ENCODE results near the gene ANKRD18B. TPM values are rescaled to one million over a fixed set of nuclear protein-coding genes. Genes with fewer than 3 reads are reported as not detected.
"Not testable (repeated sequence)": the region's sequence is repeated elsewhere in the genome, so short reads cannot be mapped to it uniquely, and the experiment has no call there.

The ANKRD18B gene
- total RNA-seq, 1 donor from 2014 or later = 0.65 TPM

GRCh38 chr9:33515342-33515995, 8.6 kb upstream of the ANKRD18B start:
- not testable (repeated sequence) for H3K4me1 Mint-ChIP-seq

GRCh38 chr9:33516397-33516796, 7.7 kb upstream of the ANKRD18B start:
- H3K36me3 Mint-ChIP-seq (ENCODE audit: low read depth); H3K4me3 Mint-ChIP-seq; H3K9me3 Mint-ChIP-seq; H3K4me1 Mint-ChIP-seq; H3K27ac Mint-ChIP-seq: not testable (repeated sequence)
- intact Hi-C loops (cut with micrococcal nuclease) = loop anchor here (2.0 kb wide), 1 partner anchor 114 kb away; the partner anchor contains the start of gene AQP7
- DNase-seq = peak; percentile 8
- H3K27me3 Mint-ChIP-seq = peaks cover 28% of the 10 kb centered on the region

More at GRCh38 chr9:33515342-33515995, 8.6 kb upstream of the ANKRD18B start:
- intact Hi-C loops (cut with micrococcal nuclease); H3K4me3 Mint-ChIP-seq; H3K27ac Mint-ChIP-seq; H3K9me3 Mint-ChIP-seq; H3K36me3 Mint-ChIP-seq (ENCODE audit: low read depth): not testable (repeated sequence)
- DNase-seq = peak; percentile 51
- peaks cover 24% of the 10 kb centered on the region for H3K27me3 Mint-ChIP-seq

GRCh38 chr9:33517373-33517772, 6.7 kb upstream of the ANKRD18B start:
- H3K27me3 Mint-ChIP-seq = peaks cover 36% of the 10 kb centered on the region

GRCh38 chr9:33517934-33518577, 6.0 kb upstream of the ANKRD18B start:
- H3K9me3 Mint-ChIP-seq; H3K36me3 Mint-ChIP-seq (ENCODE audit: low read depth); H3K4me1 Mint-ChIP-seq; H3K4me3 Mint-ChIP-seq; DNase-seq; H3K27ac Mint-ChIP-seq: not testable (repeated sequence)
- H3K27me3 Mint-ChIP-seq = peaks cover 39% of the 10 kb centered on the region
- intact Hi-C loops (cut with micrococcal nuclease) = loop anchor here (2.0 kb wide), 1 partner anchor 115 kb away; the partner anchor contains the start of gene AQP7

More at GRCh38 chr9:33517373-33517772, 6.7 kb upstream of the ANKRD18B start:
- DNase-seq = no peak
- H3K9me3 Mint-ChIP-seq = no peaks in the 10 kb centered on the region
- no peak overlapping the region for H3K27ac Mint-ChIP-seq
- H3K4me3 Mint-ChIP-seq = no peak overlapping the region
- H3K4me1 Mint-ChIP-seq = no peaks in the 10 kb centered on the region
- H3K36me3 Mint-ChIP-seq (ENCODE audit: low read depth) = no peaks in the 10 kb centered on the region
- intact Hi-C loops (cut with micrococcal nuclease) = loop anchor here (2.0 kb wide), 1 partner anchor 115 kb away; the partner anchor contains the start of gene AQP7

DNA sequence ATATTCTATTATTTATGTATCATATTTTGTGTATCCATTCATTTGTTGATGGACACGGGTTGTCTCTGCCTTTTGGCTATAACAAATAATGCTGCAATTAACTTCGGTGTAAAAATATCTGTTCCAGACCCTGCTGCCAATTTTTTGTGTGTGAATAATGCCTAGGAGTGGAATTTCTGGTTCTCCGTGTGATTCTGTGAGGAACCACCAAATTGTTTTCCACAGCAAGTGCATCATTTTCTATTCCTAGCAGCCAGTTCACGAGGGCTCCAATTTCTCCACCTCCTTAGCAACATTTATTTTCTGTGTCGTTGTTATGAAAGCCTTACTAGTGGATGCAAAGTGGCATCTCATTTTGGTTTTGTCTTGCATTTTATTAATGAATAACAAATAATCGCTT, 2.2 kb upstream of the ANKRD18B start:
- H3K4me1 Mint-ChIP-seq; H3K4me3 Mint-ChIP-seq; H3K27ac Mint-ChIP-seq; DNase-seq; H3K36me3 Mint-ChIP-seq (ENCODE audit: low read depth); H3K9me3 Mint-ChIP-seq; intact Hi-C loops (cut with micrococcal nuclease): not testable (repeated sequence)
- peaks cover 48% of the 10 kb centered on the region for H3K27me3 Mint-ChIP-seq

- H3K27me3 Mint-ChIP-seq = peaks cover 60% of the 10 kb centered on the region
- peak overlapping the region; percentile 88 for H3K4me3 Mint-ChIP-seq
- H3K27ac Mint-ChIP-seq = peak overlapping the region; percentile 72
- no peaks in the 10 kb centered on the region for H3K9me3 Mint-ChIP-seq
- peaks cover 4% of the 10 kb centered on the region for H3K4me1 Mint-ChIP-seq
- peak; percentile 70 for DNase-seq
- H3K36me3 Mint-ChIP-seq (ENCODE audit: low read depth) = no peaks in the 10 kb centered on the region
- intact Hi-C loops (cut with micrococcal nuclease) = no loop called here
Measured at GRCh38 chr9:33524306-33524947, 376 bp downstream of the ANKRD18B start.

DNA sequence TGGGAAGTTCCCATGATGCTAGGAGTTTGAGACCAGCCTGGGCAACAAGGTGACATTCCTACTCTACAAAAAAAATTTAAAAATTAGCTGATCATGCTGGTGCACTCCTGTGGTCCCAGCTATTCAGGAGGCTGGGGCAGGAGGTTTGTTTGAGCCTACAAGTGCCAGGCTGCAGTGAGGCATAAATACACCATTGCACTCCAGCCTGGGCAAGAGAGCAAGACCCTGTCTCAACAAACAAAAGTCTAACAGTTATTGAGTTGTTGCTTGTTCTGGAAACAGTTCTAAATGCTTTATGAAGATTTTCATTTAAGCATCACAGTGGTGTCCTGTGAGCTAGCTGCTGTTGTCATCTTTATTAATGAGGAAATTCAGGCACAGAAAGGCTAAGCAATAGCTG, 4.0 kb downstream of the ANKRD18B start:
- H3K9me3 Mint-ChIP-seq; DNase-seq; H3K36me3 Mint-ChIP-seq (ENCODE audit: low read depth); H3K4me1 Mint-ChIP-seq; H3K4me3 Mint-ChIP-seq; intact Hi-C loops (cut with micrococcal nuclease); H3K27ac Mint-ChIP-seq: not testable (repeated sequence)
- H3K27me3 Mint-ChIP-seq = peaks cover 56% of the 10 kb centered on the region

DNA sequence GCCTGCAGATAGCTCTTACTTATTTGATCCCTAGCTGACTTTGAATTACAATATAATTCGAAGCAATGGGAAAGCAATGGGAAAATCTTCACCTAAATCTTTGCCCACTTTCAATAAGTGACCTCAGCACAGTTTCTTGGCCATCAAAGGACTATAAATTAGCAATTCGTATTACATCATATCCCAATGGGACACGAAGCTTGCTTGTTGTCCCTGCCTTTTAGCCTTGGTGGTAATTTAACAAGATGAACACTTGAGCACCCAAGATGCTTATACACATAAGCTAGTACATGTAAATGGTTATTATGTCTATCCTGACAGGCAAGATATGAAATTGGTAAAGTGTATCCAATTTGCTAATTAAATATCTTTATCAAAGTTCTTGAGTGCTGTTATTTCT, 9.9 kb downstream of the ANKRD18B start:
- H3K4me1 Mint-ChIP-seq; H3K9me3 Mint-ChIP-seq; H3K36me3 Mint-ChIP-seq (ENCODE audit: low read depth); intact Hi-C loops (cut with micrococcal nuclease); H3K4me3 Mint-ChIP-seq; H3K27ac Mint-ChIP-seq; DNase-seq: not testable (repeated sequence)
- peaks cover 23% of the 10 kb centered on the region for H3K27me3 Mint-ChIP-seq

GRCh38 chr9:33535541-33535940, 11.5 kb downstream of the ANKRD18B start:
- no peaks in the 10 kb centered on the region for H3K9me3 Mint-ChIP-seq
- no peak for DNase-seq
- no peaks in the 10 kb centered on the region for H3K36me3 Mint-ChIP-seq (ENCODE audit: low read depth)
- H3K27me3 Mint-ChIP-seq = peaks cover 15% of the 10 kb centered on the region
- H3K4me1 Mint-ChIP-seq = no peaks in the 10 kb centered on the region
- H3K4me3 Mint-ChIP-seq = no peak overlapping the region
- no peak overlapping the region for H3K27ac Mint-ChIP-seq
- intact Hi-C loops (cut with micrococcal nuclease) = no loop called here

- H3K4me3 Mint-ChIP-seq; H3K36me3 Mint-ChIP-seq (ENCODE audit: low read depth); H3K9me3 Mint-ChIP-seq; DNase-seq; intact Hi-C loops (cut with micrococcal nuclease); H3K27ac Mint-ChIP-seq; H3K4me1 Mint-ChIP-seq: not testable (repeated sequence)
- peaks cover 42% of the 10 kb centered on the region for H3K27me3 Mint-ChIP-seq
Measured at GRCh38 chr9:33543463-33543862, 19.4 kb downstream of the ANKRD18B start.

- H3K27me3 Mint-ChIP-seq = peaks cover 47% of the 10 kb centered on the region
- H3K4me1 Mint-ChIP-seq; H3K4me3 Mint-ChIP-seq; H3K36me3 Mint-ChIP-seq (ENCODE audit: low read depth); intact Hi-C loops (cut with micrococcal nuclease); DNase-seq; H3K9me3 Mint-ChIP-seq; H3K27ac Mint-ChIP-seq: not testable (repeated sequence)
Measured at GRCh38 chr9:33545715-33546114, 21.7 kb downstream of the ANKRD18B start.

- H3K36me3 Mint-ChIP-seq (ENCODE audit: low read depth); intact Hi-C loops (cut with micrococcal nuclease); H3K9me3 Mint-ChIP-seq; H3K27ac Mint-ChIP-seq; DNase-seq; H3K4me3 Mint-ChIP-seq; H3K4me1 Mint-ChIP-seq: not testable (repeated sequence)
- peaks cover 42% of the 10 kb centered on the region for H3K27me3 Mint-ChIP-seq
Measured at GRCh38 chr9:33548816-33549215, 24.8 kb downstream of the ANKRD18B start.

- intact Hi-C loops (cut with micrococcal nuclease); DNase-seq; H3K36me3 Mint-ChIP-seq (ENCODE audit: low read depth); H3K4me3 Mint-ChIP-seq; H3K27ac Mint-ChIP-seq; H3K4me1 Mint-ChIP-seq; H3K9me3 Mint-ChIP-seq: not testable (repeated sequence)
- peaks cover 47% of the 10 kb centered on the region for H3K27me3 Mint-ChIP-seq
Measured at GRCh38 chr9:33549418-33549817, 25.4 kb downstream of the ANKRD18B start.

GRCh38 chr9:33551183-33551582, 27.1 kb downstream of the ANKRD18B start:
- DNase-seq; H3K36me3 Mint-ChIP-seq (ENCODE audit: low read depth); H3K9me3 Mint-ChIP-seq; H3K4me1 Mint-ChIP-seq; H3K4me3 Mint-ChIP-seq; intact Hi-C loops (cut with micrococcal nuclease); H3K27ac Mint-ChIP-seq: not testable (repeated sequence)
- peaks cover 41% of the 10 kb centered on the region for H3K27me3 Mint-ChIP-seq

Data from activated CD4-positive, alpha-beta T cell treated with anti-CD3 and anti-CD28 coated beads, Interleukin-2, amount 10 ng/mL, durations not matched to agents 24 days and 14 days (primary cell).